Measurements from ENCODE around the gene ATAD2B.

ATAD2B gene

GRCh38 chr2:23827287-23827686 is 99.6 kb downstream of the ATAD2B start:
- Histone ChIP-seq H2AFZ (ENCODE audit: low read length) (no peak overlapping the region), H3F3A (ENCODE audit: insufficient read depth, low read length) (no peaks in the 10 kb centered on the region), H3K9ac (ENCODE audit: low read length) (no peak overlapping the region), H4K20me1 (ENCODE audit: insufficient read depth, low read length) (no peaks in the 10 kb centered on the region), H3K4me1 (ENCODE audit: low read length) (no peaks in the 10 kb centered on the region), H3K9me3 (replicated peaks; ENCODE audit: insufficient read depth, low read length) (no peaks in the 10 kb centered on the region), H3K4me3 (ENCODE audit: low read length) (no peak overlapping the region), H3K4me2 (ENCODE audit: low read depth, low read length) (no peak overlapping the region), H3K36me3 (replicated peaks; ENCODE audit: insufficient read depth, low read length) (no peaks in the 10 kb centered on the region), H3K9me2 (replicated peaks; ENCODE audit: insufficient read depth, low read length) (no peaks in the 10 kb centered on the region), H3K27me3 (replicated peaks; ENCODE audit: insufficient read depth, low read length) (no peaks in the 10 kb centered on the region), H3K79me2 (ENCODE audit: low read length) (no peaks in the 10 kb centered on the region), H3K27ac (ENCODE audit: low read length) (no peak overlapping the region)
- no peak for DNase-seq
- TF ChIP-seq EZH2phosphoT487 (IDR thresholded peaks at IDR 0.05; ENCODE audit: low read length) = no peak

GRCh38 chr2:23826771-23827170 is 100.2 kb downstream of the ATAD2B start:
- Histone ChIP-seq H3K36me3 (replicated peaks; ENCODE audit: insufficient read depth, low read length) (no peaks in the 10 kb centered on the region), H3K4me3 (ENCODE audit: low read length) (no peak overlapping the region), H3K9ac (ENCODE audit: low read length) (no peak overlapping the region), H3K9me2 (replicated peaks; ENCODE audit: insufficient read depth, low read length) (no peaks in the 10 kb centered on the region), H3F3A (ENCODE audit: insufficient read depth, low read length) (no peaks in the 10 kb centered on the region), H3K4me2 (ENCODE audit: low read depth, low read length) (no peak overlapping the region), H4K20me1 (ENCODE audit: insufficient read depth, low read length) (no peaks in the 10 kb centered on the region), H2AFZ (ENCODE audit: low read length) (no peak overlapping the region), H3K4me1 (ENCODE audit: low read length) (no peaks in the 10 kb centered on the region), H3K79me2 (ENCODE audit: low read length) (no peaks in the 10 kb centered on the region), H3K9me3 (replicated peaks; ENCODE audit: insufficient read depth, low read length) (no peaks in the 10 kb centered on the region), H3K27me3 (replicated peaks; ENCODE audit: insufficient read depth, low read length) (no peaks in the 10 kb centered on the region), H3K27ac (ENCODE audit: low read length) (no peak overlapping the region)
- no peak for DNase-seq
- no peak for TF ChIP-seq EZH2 (optimal IDR thresholded peaks at IDR 0.05; ENCODE audit: low read depth, low read length)
- TF ChIP-seq EZH2phosphoT487 (IDR thresholded peaks at IDR 0.05; ENCODE audit: low read length) = no peak
- TF ChIP-seq CTCF (IDR thresholded peaks at IDR 0.05; ENCODE audit: low read length) = no peak

- Histone ChIP-seq H3K27ac (ENCODE audit: low read length) (no peak overlapping the region), H3K9me3 (replicated peaks; ENCODE audit: insufficient read depth, low read length) (no peaks in the 10 kb centered on the region), H3K27me3 (replicated peaks; ENCODE audit: insufficient read depth, low read length) (no peaks in the 10 kb centered on the region), H3K9me2 (replicated peaks; ENCODE audit: insufficient read depth, low read length) (no peaks in the 10 kb centered on the region), H3K4me2 (ENCODE audit: low read depth, low read length) (no peak overlapping the region), H3K9ac (ENCODE audit: low read length) (no peak overlapping the region), H3K4me1 (ENCODE audit: low read length) (no peaks in the 10 kb centered on the region), H3K4me3 (ENCODE audit: low read length) (no peak overlapping the region), H3K79me2 (ENCODE audit: low read length) (no peaks in the 10 kb centered on the region), H4K20me1 (ENCODE audit: insufficient read depth, low read length) (no peaks in the 10 kb centered on the region), H3K36me3 (replicated peaks; ENCODE audit: insufficient read depth, low read length) (no peaks in the 10 kb centered on the region), H3F3A (ENCODE audit: insufficient read depth, low read length) (no peaks in the 10 kb centered on the region), H2AFZ (ENCODE audit: low read length) (no peak overlapping the region)
- TF ChIP-seq EZH2 (optimal IDR thresholded peaks at IDR 0.05; ENCODE audit: low read depth, low read length) (no peak), EZH2phosphoT487 (IDR thresholded peaks at IDR 0.05; ENCODE audit: low read length) (no peak), CTCF (IDR thresholded peaks at IDR 0.05; ENCODE audit: low read length) (no peak)
- DNase-seq = no peak
Observed at GRCh38 chr2:23826040-23826439, 100.9 kb downstream of the ATAD2B start.

GRCh38 chr2:23824777-23825212 is 102.1 kb downstream of the ATAD2B start:
- TF ChIP-seq EZH2 (optimal IDR thresholded peaks at IDR 0.05; ENCODE audit: low read depth, low read length) (no peak), EZH2phosphoT487 (IDR thresholded peaks at IDR 0.05; ENCODE audit: low read length) (no peak), CTCF (IDR thresholded peaks at IDR 0.05; ENCODE audit: low read length) (peak; percentile 67)
- Histone ChIP-seq H3F3A (ENCODE audit: insufficient read depth, low read length) (no peaks in the 10 kb centered on the region), H3K4me1 (ENCODE audit: low read length) (no peaks in the 10 kb centered on the region), H3K9me3 (replicated peaks; ENCODE audit: insufficient read depth, low read length) (no peaks in the 10 kb centered on the region), H3K9ac (ENCODE audit: low read length) (no peak overlapping the region), H3K79me2 (ENCODE audit: low read length) (no peaks in the 10 kb centered on the region), H2AFZ (ENCODE audit: low read length) (no peak overlapping the region), H3K4me2 (ENCODE audit: low read depth, low read length) (no peak overlapping the region), H3K36me3 (replicated peaks; ENCODE audit: insufficient read depth, low read length) (no peaks in the 10 kb centered on the region), H3K4me3 (ENCODE audit: low read length) (no peak overlapping the region), H3K9me2 (replicated peaks; ENCODE audit: insufficient read depth, low read length) (no peaks in the 10 kb centered on the region), H4K20me1 (ENCODE audit: insufficient read depth, low read length) (no peaks in the 10 kb centered on the region), H3K27ac (ENCODE audit: low read length) (no peak overlapping the region), H3K27me3 (replicated peaks; ENCODE audit: insufficient read depth, low read length) (no peaks in the 10 kb centered on the region)
- peak; percentile 62 for DNase-seq
